H9 (cell line): ENCODE results near the gene ZBTB7A. TPM values are rescaled to one million over a fixed set of nuclear protein-coding genes. Genes with fewer than 3 reads are reported as not detected.

ENCODE experiments used
- DNase-seq: peaks from one replicate; pipeline ENCODE4 v3.0.0-alpha.2; 2017
- H2AFZ ChIP-seq: one replicate; pipeline ENCODE4 v1.6.1; 2013; ENCODE audit warnings: mild to moderate bottlenecking, low read length, control low read depth, moderate library complexity
- H2AK5ac ChIP-seq: 2 replicates; pipeline ENCODE4 v1.6.1; 2013; ENCODE audit warnings: low read length, control low read depth, mixed read lengths; ENCODE audit not compliant: insufficient read length
- H2BK120ac ChIP-seq: one replicate; pipeline ENCODE4 v1.6.1; 2013; ENCODE audit warnings: low read depth, mild to moderate bottlenecking, low read length, control low read depth, inconsistent platforms; ENCODE audit not compliant: poor library complexity, severe bottlenecking
- H2BK12ac ChIP-seq: 2 replicates; pipeline ENCODE4 v1.6.1; 2013; ENCODE audit warnings: low read length, control low read depth, mixed read lengths, low read depth; ENCODE audit not compliant: insufficient read length
- H2BK15ac ChIP-seq: 2 replicates; pipeline ENCODE4 v1.6.1; 2013; ENCODE audit warnings: low read depth, low read length, control low read depth
- H2BK20ac ChIP-seq: one replicate; pipeline ENCODE4 v1.6.1; 2013; ENCODE audit warnings: low read depth, mild to moderate bottlenecking, low read length, control low read depth, inconsistent platforms; ENCODE audit not compliant: poor library complexity, severe bottlenecking
- H2BK5ac ChIP-seq: 2 replicates; pipeline ENCODE4 v1.6.1; 2013; ENCODE audit warnings: low read length, control low read depth, mixed read lengths; ENCODE audit not compliant: insufficient read length
- H3K14ac ChIP-seq: 2 replicates; pipeline ENCODE4 v1.6.1; 2013; ENCODE audit warnings: low read length, control low read depth; ENCODE audit not compliant: insufficient read depth
- H3K18ac ChIP-seq: 2 replicates; pipeline ENCODE4 v1.6.1; 2013; ENCODE audit warnings: low read depth, mild to moderate bottlenecking, mixed read lengths, low read length, control low read depth; ENCODE audit not compliant: insufficient read length
- H3K23ac ChIP-seq: 2 replicates; pipeline ENCODE4 v1.6.1; 2013; ENCODE audit warnings: low read length, control low read depth, mixed read lengths, low read depth; ENCODE audit not compliant: insufficient read length
- H3K23me2 ChIP-seq: 2 replicates; pipeline ENCODE4 v1.6.1; 2013; ENCODE audit warnings: low read depth, mild to moderate bottlenecking, mixed read lengths, low read length, control low read depth; ENCODE audit not compliant: insufficient read length, poor library complexity, severe bottlenecking
- H3K27ac ChIP-seq: 2 replicates; pipeline ENCODE4 v1.5.1; 2013; ENCODE audit warnings: low read length, control low read depth, mixed read lengths, low read depth; ENCODE audit not compliant: insufficient read length
- H3K27me3 ChIP-seq: 2 replicates; pipeline ENCODE4 v1.6.1; 2013; ENCODE audit warnings: low read length, control low read depth, inconsistent platforms; ENCODE audit not compliant: insufficient read depth
- H3K4ac ChIP-seq: 2 replicates; pipeline ENCODE4 v1.6.1; 2013; ENCODE audit warnings: low read depth, mild to moderate bottlenecking, control low read depth, inconsistent platforms, low read length, moderate library complexity
- H3K4me1 ChIP-seq: 2 replicates; pipeline ENCODE4 v1.6.1; 2013; ENCODE audit warnings: low read length, control low read depth, inconsistent platforms; ENCODE audit not compliant: insufficient read depth
- H3K4me2 ChIP-seq: 2 replicates; pipeline ENCODE4 v1.6.1; 2013; ENCODE audit warnings: low read length, control low read depth, mixed read lengths; ENCODE audit not compliant: insufficient read length, insufficient read depth
- H3K56ac ChIP-seq: 2 replicates; pipeline ENCODE4 v1.6.1; 2013; ENCODE audit warnings: low read depth, mild to moderate bottlenecking, mixed read lengths, low read length, control low read depth; ENCODE audit not compliant: insufficient read length
- H3K79me1 ChIP-seq: 2 replicates; pipeline ENCODE4 v1.6.1; 2013; ENCODE audit warnings: low read depth, mild to moderate bottlenecking, moderate library complexity, low read length, control low read depth, inconsistent platforms; ENCODE audit not compliant: insufficient read depth, poor library complexity, severe bottlenecking
- H3K79me2 ChIP-seq: 2 replicates; pipeline ENCODE4 v1.6.1; 2013; ENCODE audit warnings: low read length, control low read depth, inconsistent platforms; ENCODE audit not compliant: insufficient read depth
- H3K9ac ChIP-seq: 2 replicates; pipeline ENCODE4 v1.6.1; 2013; ENCODE audit warnings: low read length, control low read depth, mixed read lengths; ENCODE audit not compliant: insufficient read length; ENCODE audit errors: extremely low read depth
- H3K9me3 ChIP-seq: one replicate; pipeline ENCODE4 v1.6.1; 2013; ENCODE audit warnings: low read depth, low read length, inconsistent platforms; ENCODE audit not compliant: control insufficient read depth
- H3T11ph ChIP-seq: one replicate; pipeline ENCODE4 v1.6.1; 2013; ENCODE audit warnings: mild to moderate bottlenecking, low read length, control low read depth, inconsistent platforms
- H4K20me1 ChIP-seq: one replicate; pipeline ENCODE4 v1.6.1; 2013; ENCODE audit not compliant: control insufficient read depth, insufficient read length, insufficient read depth
- H4K5ac ChIP-seq: 2 replicates; pipeline ENCODE4 v1.6.1; 2013; ENCODE audit warnings: low read depth, mild to moderate bottlenecking, mixed read lengths, low read length, control low read depth; ENCODE audit not compliant: insufficient read length
- H4K8ac ChIP-seq: replicated peaks from 2 replicates; pipeline ENCODE4 v1.6.1; 2013; ENCODE audit warnings: low read length, control low read depth, mixed read lengths, low read depth; ENCODE audit not compliant: insufficient read length
- H4K91ac ChIP-seq: 2 replicates; pipeline ENCODE4 v1.6.1; 2013; ENCODE audit warnings: low read depth, mild to moderate bottlenecking, moderate library complexity, mixed read lengths, low read length, control low read depth; ENCODE audit not compliant: insufficient read length
- H3K27ac Mint-ChIP-seq, 3 experiments: 2 replicates in 2 of 3; 3 replicates in 1 of 3; pipeline ENCODE4 v1.8.0; 2020 to 2021; ENCODE audit warnings: mixed read lengths in 3 of 3, mild to moderate bottlenecking in 1 of 3, moderate library complexity in 1 of 3
- H3K27me3 Mint-ChIP-seq: 2 replicates; pipeline ENCODE4 v1.8.0; 2021; ENCODE audit warnings: low read depth, mild to moderate bottlenecking, moderate library complexity, mixed read lengths
- H3K36me3 Mint-ChIP-seq, 3 experiments: 2 replicates in 2 of 3; 3 replicates in 1 of 3; pipeline ENCODE4 v1.8.0; 2020 to 2021; ENCODE audit warnings: low read depth in 3 of 3, mixed read lengths in 3 of 3; ENCODE audit not compliant: insufficient read depth in 1 of 3
- H3K4me1 Mint-ChIP-seq, 2 experiments: 2 replicates each; pipeline ENCODE4 v1.8.0; 2020; ENCODE audit warnings: mixed read lengths in 2 of 2
- H3K4me3 Mint-ChIP-seq, 2 experiments: 2 replicates in 1 of 2; 3 replicates in 1 of 2; pipeline ENCODE4 v1.8.0; 2020 to 2021; ENCODE audit warnings: mild to moderate bottlenecking in 2 of 2, mixed read lengths in 2 of 2, moderate library complexity in 1 of 2
- H3K9me3 Mint-ChIP-seq, 2 experiments: 2 replicates in 1 of 2; 3 replicates in 1 of 2; pipeline ENCODE4 v1.8.0; 2020; ENCODE audit warnings: mild to moderate bottlenecking in 2 of 2, mixed read lengths in 2 of 2, moderate library complexity in 1 of 2
- CTCF ChIP-seq: fragments of 200-600 bp; sonication (generic); conservative IDR thresholded peaks from 3 replicates; pipeline ENCODE4 v1.8.0; 2021; ENCODE audit warnings: antibody characterized with exemption, mild to moderate bottlenecking
- WGBS: extraction: QIAGEN DNeasy Blood & Tissue Kit; methylation state at CpG from one replicate; pipeline ENCODE4 v1.1.7; 2013; ENCODE audit warnings: missing lambda C conversion rate, low lambda C conversion rate, mixed read lengths; ENCODE audit not compliant: insufficient read length; ENCODE audit errors: extremely low coverage; 5-methylcytosine and 5-hydroxymethylcytosine counted together
- total RNA-seq: library from RNA; stranded (reverse); gene quantifications from 2 replicates; pipeline ENCODE4 v1.2.1, GENCODE V29; 2021

The ZBTB7A gene
- total RNA-seq, 1 experiment from 2014 or later, result 24.9 TPM

GRCh38 chr19:4081441-4082129, 14.9 kb upstream of the ZBTB7A start:
- H4K8ac ChIP-seq, result no peak overlapping the region
- no peak for TF ChIP-seq CTCF
- Mint-ChIP-seq H3K4me1 (peaks cover 8 to 27% of the 10 kb centered on the region in 2 experiments), H3K27ac (no peak overlapping the region), H3K9me3 (no peaks in the 10 kb centered on the region; a peak in 1 of 5 replicates), H3K27me3 (peaks cover 2% of the 10 kb centered on the region; the same call in 1 of the 2 replicates), H3K4me3 (no peak overlapping the region), H3K36me3 (no peaks in the 10 kb centered on the region)
- H3T11ph ChIP-seq, result no peak overlapping the region
- H4K5ac ChIP-seq, result no peak overlapping the region
- no peak overlapping the region for H2AFZ ChIP-seq
- H2BK120ac ChIP-seq, result no peak overlapping the region
- H4K91ac ChIP-seq, result no peak overlapping the region
- H3K4me1 ChIP-seq, result peaks cover 5% of the 10 kb centered on the region; the same call in 1 of the 2 replicates
- no peak overlapping the region for H2BK15ac ChIP-seq
- H3K4ac ChIP-seq, result no peak overlapping the region
- no peak overlapping the region for H3K56ac ChIP-seq
- H3K18ac ChIP-seq, result no peak overlapping the region
- H3K4me2 ChIP-seq, result no peak overlapping the region
- no peak overlapping the region for H2BK20ac ChIP-seq
- H3K27ac ChIP-seq, result no peak overlapping the region
- peaks cover 4% of the 10 kb centered on the region for H3K23me2 ChIP-seq
- H3K23ac ChIP-seq, result no peak overlapping the region
- H3K14ac ChIP-seq, result no peak overlapping the region
- H2BK5ac ChIP-seq, result no peak overlapping the region
- no CpG with 5 or more reads among the region's 2 CpGs for WGBS
- H3K9me3 ChIP-seq, result no peaks in the 10 kb centered on the region
- H2AK5ac ChIP-seq, result no peak overlapping the region
- no peaks in the 10 kb centered on the region for H3K79me2 ChIP-seq
- no peaks in the 10 kb centered on the region for H3K79me1 ChIP-seq
- DNase-seq, result no peak
- H3K27me3 ChIP-seq, result no peaks in the 10 kb centered on the region
- no peak overlapping the region for H3K9ac ChIP-seq
- no peak overlapping the region for H2BK12ac ChIP-seq
- no peaks in the 10 kb centered on the region for H4K20me1 ChIP-seq
